Activated CD8-positive, alpha-beta memory T cell treated with anti-CD3 and anti-CD28 coated beads for 4 hours (primary cell): Measurements from ENCODE around the gene NGLY1.

ENCODE experiments used
- DNase-seq, 2 donors: peaks; one replicate each; pipeline ENCODE4 v3.0.0-alpha.2; 2020; ENCODE audit warnings: low read depth in 2 of 2

NGLY1 gene

GRCh38 chr3:25783661-25784512 lies 644 bp upstream of the NGLY1 start:
- no peak for DNase-seq

GRCh38 chr3:25782636-25782937 lies 656 bp downstream of the NGLY1 start:
- no peak for DNase-seq

GRCh38 chr3:25781758-25782594 lies 1.3 kb downstream of the NGLY1 start:
- DNase-seq: no peak

- DNase-seq: no peak
Observed at GRCh38 chr3:25781145-25781757, 2.0 kb downstream of the NGLY1 start.

DNA sequence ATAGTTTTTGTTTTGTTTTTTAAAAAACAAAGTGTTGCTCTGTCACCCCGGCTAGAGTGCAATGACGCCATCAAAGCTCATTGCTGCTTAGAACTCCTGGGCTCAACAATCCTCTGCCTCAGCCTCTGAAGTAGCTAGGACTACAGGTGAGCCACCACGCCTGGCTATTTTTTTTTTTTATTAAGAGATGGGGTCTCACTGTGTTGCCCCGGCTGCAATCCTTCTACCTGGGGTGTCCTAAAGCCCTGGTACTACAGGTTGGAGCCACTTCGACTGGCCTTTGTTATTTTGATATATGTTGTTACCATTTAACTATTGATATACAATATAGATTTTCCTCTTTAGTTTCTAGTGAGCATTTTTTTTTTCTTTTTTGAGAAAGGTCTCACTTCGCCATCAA lies 2.6 kb downstream of the NGLY1 start:
- no peak for DNase-seq

- no peak for DNase-seq
Observed at GRCh38 chr3:25775936-25776335, 7.3 kb downstream of the NGLY1 start.

- no peak for DNase-seq
Observed at GRCh38 chr3:25768851-25769250, 14.4 kb downstream of the NGLY1 start.

DNA sequence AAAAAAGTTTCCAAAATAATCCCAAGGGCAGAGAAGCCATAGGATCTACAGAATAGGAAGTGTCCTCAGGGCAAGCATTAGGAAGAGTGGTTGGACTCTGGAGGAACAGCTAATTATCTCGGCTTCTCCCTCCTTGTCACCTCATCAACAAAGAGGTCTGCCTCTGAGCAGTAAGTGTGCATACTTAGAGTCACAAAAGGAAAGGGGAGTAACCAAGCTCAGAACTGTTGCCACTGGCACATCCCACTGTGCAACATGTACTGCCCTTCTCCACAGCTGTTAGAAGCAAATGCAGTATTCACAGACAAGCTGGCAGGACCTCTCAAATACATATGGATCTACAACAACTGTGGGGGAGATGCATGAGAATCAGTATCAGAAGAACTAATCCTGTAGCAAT lies 31.5 kb downstream of the NGLY1 start:
- no peak for DNase-seq

GRCh38 chr3:25751048-25751447 lies 32.2 kb downstream of the NGLY1 start:
- DNase-seq: no peak

DNA sequence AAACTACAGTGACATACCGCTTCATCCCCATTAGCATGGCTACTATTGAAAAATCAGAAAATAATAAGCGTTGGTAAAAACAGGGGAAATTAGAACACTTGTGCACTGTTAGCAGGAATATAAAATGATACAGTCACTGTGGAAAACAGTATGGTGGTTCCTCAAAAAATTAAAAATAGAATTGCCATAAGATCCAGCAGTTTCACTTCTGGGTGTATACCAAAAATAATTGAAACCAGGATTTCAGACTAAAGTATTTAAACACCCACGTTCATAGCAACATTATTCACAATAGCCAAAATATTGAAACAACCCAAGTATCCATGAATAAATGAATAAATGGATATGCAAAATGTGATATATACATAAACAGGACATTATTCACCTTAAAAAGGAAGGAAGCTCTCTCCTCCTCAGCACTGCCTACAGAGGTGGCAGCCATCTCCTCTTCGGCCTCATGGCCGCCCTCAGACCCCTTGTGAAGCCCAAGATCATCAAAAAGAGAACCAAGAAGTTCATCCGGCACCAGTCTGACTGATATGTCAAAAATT lies 34.1 kb downstream of the NGLY1 start:
- no peak for DNase-seq

DNA sequence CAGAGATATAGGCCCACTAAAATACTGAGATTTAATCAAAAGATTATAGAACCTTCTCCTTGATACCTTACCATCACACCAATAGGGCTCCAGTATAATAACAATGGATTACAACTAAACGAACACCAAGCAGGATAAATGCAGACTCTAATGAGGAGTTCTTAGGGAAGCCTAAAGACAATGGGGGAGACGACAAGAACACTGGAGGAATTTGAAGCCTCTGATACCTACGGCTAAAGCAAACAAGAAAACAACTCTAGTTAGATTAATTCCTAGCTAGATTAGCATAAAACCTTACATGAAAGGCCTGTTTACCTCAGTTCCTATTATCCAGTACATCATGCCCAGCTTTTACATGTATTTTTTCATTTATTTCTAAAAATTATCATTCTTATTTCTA lies 35.1 kb downstream of the NGLY1 start:
- DNase-seq: no peak

- DNase-seq: no peak
Observed at GRCh38 chr3:25747033-25747432, 36.2 kb downstream of the NGLY1 start.

DNA sequence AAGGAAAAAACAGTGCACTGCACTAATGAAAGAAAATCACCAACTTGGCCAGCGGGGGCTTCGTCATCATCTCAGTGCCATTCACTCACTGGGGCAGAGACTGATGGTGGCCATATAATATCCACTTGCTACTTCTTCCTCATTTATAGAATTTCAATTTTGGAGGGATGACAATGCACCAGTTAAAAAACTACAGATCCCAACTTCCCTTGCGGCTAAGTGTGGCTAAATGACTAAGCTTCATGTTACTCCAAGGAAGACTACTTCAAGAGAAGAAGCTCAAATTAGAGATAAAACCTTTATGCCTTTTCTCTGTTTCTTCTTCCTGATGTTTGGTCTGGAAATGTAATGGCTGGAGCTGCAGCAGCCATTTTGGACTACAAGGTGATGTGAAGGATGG lies 38.8 kb downstream of the NGLY1 start:
- DNase-seq: no peak

GRCh38 chr3:25728101-25728500 lies 55.1 kb downstream of the NGLY1 start:
- no peak for DNase-seq

GRCh38 chr3:25727316-25727715 lies 55.9 kb downstream of the NGLY1 start:
- no peak for DNase-seq

DNA sequence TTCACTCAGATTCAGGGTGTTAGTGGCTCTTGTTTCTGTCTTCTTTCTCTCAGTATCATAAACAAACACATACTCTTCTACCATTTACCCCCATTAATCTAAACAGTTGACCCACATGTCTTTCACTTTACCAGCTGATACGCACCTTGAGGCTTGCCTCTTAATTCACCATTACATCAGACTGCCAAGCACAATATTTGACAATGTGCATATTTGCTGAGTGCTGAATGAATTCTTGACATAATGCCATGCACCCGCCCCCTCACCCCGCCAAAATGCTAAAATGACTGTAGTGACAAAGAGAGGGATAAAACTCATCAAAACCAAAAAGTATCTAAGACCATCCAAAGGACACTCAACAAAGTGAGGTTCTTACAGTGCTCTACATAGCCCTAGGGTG lies 57.4 kb downstream of the NGLY1 start:
- DNase-seq: no peak

DNA sequence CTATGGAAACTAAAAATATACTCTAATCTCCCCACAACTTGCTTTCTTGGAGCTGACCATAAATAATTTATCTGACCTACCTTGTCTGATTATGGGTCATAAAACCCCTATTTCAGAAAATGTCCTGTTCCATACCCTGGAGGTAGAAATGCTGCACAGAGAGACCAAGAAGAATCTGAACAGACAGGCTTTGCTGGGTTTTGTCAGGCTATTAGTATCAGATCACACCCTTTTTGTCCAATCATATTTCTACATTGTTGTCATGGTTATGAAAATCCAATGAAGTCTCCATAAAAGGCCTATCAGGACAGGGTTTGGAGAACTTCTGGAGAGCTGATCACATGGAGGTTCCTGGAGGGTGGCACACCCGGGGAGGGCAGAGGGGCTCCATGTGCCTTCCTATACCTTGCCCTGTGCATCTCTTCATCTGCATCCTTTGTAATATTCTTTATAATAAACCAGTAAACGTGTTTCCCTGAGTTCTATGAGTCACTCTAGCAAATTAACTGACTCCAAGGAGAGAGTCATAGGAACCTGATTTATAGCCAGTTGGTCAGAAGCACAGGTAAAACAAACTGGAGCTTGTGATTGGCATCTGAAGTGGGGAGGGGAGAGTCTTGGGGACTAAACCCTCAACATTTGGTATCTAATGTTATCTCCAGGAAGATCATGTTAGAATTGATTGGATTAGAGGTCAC lies 58.1 kb downstream of the NGLY1 start:
- DNase-seq: no peak

DNA sequence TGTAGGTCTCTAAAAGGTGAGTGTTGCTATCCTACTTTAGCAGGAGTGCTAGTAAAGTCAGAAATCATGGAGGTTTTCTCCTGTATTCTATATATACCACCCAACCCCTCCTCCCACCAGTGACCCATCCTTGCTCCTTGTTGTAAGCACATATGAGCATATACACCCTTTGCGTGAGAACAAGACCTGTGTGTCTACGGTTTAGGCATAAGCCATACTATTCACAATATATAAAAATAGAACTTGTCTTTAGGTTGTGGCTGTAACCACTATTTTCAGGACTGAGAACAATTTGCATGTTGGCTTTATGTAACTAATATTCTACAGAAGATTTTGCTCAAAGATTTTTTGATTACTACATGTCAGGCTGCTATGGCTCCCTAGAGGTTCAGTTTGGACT lies 59.4 kb downstream of the NGLY1 start:
- DNase-seq: no peak

DNA sequence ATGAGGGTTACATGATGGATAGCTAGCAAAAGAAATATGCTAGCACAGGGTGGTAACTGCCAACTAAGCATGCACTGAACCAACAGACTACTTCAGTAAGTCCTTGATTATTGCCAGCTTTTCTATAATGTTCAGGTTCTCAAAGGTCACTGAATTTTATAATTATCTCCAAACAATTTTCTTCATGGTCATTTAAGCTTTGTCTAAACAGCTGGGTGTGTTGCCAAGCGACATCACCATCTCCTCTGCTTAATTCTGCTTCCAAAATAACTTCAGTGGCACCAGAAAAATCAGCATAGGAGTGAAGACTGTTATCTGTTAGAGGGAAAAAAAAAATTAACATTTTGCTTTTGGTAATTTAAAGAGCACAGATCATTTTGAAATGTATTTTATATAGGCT lies 63.9 kb downstream of the NGLY1 start:
- DNase-seq: no peak

GRCh38 chr3:25713341-25713985 lies 69.8 kb downstream of the NGLY1 start:
- no peak for DNase-seq

DNA sequence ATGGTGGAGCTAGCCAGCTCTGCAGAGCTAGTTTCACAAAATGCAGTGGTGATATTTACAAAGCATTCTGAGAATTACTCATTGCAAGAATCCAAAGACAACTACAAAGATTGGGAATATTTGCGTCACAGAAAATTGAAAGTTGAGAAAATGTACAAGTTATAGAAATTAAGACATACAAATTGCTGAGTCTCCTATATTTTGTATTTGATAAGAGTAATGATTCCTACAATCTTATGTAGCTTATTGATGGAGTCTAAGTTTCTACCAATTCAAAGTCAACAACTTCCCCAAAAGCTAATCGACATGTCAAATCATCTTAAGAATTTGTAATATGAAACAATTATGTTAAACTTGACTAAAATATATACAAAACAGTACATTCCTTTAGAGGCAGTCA lies 72.2 kb downstream of the NGLY1 start:
- DNase-seq: no peak
